MM.1S (cell line): ENCODE results near the gene SNCA.

Experiments
- CTCF ChIP-seq: fragments of 300-600 bp; sonication (generic); IDR thresholded peaks from 2 replicates; pipeline ENCODE4 v1.5.1; 2016; ENCODE audit warnings: antibody characterized with exemption, low read length, mixed read lengths
- EZH2 ChIP-seq: fragments of 300-600 bp; sonication (generic); optimal IDR thresholded peaks from 2 replicates; pipeline ENCODE3; 2017; ENCODE audit warnings: low read depth, mild to moderate bottlenecking, antibody characterized with exemption, low read length, mixed read lengths
- EZH2phosphoT487 ChIP-seq: fragments of 300-600 bp; sonication (generic); IDR thresholded peaks from 2 replicates; pipeline ENCODE4 v1.6.1; 2018; ENCODE audit warnings: antibody characterized with exemption, low read length

- TF ChIP-seq CTCF (no peak), EZH2phosphoT487 (no peak), EZH2 (no peak)
These were observed at the start of gene SNCA for GRCh38 chr4:89836897-89837384.
